ENCODE measurements around the gene GALE.

Gene GALE

DNA sequence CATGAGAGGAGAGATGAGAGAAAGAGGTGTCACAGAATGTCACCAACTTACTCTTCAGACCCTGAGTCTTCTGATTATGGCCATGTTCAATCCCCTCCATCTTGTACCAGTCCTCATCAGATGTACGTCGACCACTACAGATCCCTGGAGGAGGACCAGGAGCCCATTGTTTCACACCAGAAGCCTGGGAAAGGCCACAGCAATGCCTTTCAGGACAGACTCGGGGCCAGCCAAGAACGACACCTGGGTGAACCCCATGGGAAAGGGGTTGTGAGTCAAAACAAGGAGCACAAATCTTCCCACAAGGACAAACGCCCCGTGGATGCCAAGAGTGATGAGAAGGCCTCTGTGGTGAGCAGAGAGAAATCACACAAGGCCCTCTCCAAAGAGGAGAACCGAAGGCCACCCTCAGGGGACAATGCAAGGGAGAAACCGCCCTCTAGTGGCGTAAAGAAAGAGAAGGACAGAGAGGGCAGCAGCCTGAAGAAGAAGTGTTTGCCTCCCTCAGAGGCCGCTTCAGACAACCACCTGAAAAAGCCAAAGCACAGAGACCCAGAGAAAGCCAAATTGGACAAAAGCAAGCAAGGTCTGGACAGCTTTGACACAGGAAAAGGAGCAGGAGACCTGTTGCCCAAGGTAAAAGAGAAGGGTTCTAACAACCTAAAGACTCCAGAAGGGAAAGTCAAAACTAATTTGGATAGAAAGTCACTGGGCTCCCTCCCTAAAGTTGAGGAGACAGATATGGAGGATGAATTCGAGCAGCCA lies 49.3 kb downstream of the GALE start:
- TF ChIP-seq, protein P1, sequence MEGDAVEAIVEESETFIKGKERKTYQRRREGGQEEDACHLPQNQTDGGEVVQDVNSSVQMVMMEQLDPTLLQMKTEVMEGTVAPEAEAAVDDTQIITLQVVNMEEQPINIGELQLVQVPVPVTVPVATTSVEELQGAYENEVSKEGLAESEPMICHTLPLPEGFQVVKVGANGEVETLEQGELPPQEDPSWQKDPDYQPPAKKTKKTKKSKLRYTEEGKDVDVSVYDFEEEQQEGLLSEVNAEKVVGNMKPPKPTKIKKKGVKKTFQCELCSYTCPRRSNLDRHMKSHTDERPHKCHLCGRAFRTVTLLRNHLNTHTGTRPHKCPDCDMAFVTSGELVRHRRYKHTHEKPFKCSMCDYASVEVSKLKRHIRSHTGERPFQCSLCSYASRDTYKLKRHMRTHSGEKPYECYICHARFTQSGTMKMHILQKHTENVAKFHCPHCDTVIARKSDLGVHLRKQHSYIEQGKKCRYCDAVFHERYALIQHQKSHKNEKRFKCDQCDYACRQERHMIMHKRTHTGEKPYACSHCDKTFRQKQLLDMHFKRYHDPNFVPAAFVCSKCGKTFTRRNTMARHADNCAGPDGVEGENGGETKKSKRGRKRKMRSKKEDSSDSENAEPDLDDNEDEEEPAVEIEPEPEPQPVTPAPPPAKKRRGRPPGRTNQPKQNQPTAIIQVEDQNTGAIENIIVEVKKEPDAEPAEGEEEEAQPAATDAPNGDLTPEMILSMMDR (IDR thresholded peaks at IDR 0.05; ENCODE audit: borderline replicate concordance, control extremely low read depth, extremely low read depth, insufficient read depth, missing control alignments), result peak; percentile 63
- in situ Hi-C loops (cut with MboI; ENCODE audit: low sequenced_read_pairs, unreplicated experiment), result no loop called here

DNA sequence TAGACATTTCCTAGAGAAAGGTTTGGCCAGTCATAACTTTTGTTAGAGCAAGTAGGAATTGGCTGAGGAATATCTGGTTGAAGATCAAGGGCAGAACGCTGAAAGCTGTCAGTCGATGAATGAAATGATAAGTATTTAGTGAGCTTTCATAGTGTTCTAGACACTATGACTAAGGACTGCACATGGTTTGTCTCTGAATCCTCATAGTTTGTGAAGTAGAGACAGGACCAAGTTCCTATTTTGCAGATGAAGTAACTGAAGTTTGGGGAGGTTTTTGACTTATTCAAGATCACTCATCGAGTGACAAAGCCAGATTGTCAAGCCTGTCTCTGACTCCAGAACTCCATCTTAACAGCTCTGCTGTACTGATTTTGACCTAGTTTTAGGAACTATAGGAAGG lies 52.5 kb downstream of the GALE start:
- no peak for DNase-seq (ENCODE audit: low spot score)
- TF ChIP-seq, protein P1 (IDR thresholded peaks at IDR 0.05; ENCODE audit: borderline replicate concordance, control extremely low read depth, extremely low read depth, insufficient read depth, missing control alignments), result no peak
- in situ Hi-C loops (cut with MboI; ENCODE audit: low sequenced_read_pairs, unreplicated experiment), result loop anchor here (10.0 kb wide), 1 partner anchor 53 kb away; the partner anchor contains the start of gene RPL11

More for the DNA sequence above, 49.3 kb downstream of the GALE start:
- peak; percentile 82 for DNase-seq (ENCODE audit: low spot score)
